ENCODE results near the gene SLC27A3. TPM values are rescaled to one million over a fixed set of nuclear protein-coding genes. Genes with fewer than 3 reads are reported as not detected.

The SLC27A3 gene
- total RNA-seq, 1 experiment from 2014 or later: 42.0 TPM

DNA sequence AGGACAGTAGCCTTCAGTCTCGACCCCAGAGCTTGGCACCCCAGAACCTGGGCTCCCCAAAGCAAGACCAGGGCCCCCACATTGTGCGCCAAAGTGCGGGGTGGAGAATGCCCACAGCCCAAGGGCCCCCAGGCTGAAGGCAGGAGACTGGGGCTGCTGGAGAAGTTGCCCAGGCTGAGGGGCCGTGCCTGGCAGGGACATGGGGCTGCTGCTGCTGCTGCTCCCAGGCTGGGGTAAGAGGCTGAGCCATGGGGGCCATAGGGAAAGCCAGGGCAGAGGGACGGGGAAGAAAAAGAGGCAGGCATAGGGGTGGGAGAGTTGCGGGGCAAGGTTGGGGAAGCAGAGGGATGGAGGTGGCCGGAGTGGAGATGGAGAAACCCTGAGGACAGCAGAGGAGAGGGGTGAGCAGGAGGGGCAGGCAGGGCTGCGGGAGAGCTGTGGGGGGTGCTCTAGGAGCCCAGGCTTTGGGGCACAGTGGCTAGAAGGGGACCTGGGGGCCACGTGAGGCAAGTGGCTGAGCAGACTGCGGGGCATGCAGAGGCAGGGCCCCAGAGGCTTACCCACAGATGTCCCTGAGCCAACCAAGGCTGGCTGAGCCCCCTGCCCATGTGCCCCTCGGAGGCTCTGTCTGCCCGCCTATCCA, 18.9 kb downstream of the SLC27A3 start:
- TF ChIP-seq, protein P1, sequence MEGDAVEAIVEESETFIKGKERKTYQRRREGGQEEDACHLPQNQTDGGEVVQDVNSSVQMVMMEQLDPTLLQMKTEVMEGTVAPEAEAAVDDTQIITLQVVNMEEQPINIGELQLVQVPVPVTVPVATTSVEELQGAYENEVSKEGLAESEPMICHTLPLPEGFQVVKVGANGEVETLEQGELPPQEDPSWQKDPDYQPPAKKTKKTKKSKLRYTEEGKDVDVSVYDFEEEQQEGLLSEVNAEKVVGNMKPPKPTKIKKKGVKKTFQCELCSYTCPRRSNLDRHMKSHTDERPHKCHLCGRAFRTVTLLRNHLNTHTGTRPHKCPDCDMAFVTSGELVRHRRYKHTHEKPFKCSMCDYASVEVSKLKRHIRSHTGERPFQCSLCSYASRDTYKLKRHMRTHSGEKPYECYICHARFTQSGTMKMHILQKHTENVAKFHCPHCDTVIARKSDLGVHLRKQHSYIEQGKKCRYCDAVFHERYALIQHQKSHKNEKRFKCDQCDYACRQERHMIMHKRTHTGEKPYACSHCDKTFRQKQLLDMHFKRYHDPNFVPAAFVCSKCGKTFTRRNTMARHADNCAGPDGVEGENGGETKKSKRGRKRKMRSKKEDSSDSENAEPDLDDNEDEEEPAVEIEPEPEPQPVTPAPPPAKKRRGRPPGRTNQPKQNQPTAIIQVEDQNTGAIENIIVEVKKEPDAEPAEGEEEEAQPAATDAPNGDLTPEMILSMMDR (conservative IDR thresholded peaks at IDR 0.05): no peak
- H3K23ac ChIP-seq (ENCODE audit: insufficient read length, low read depth, low read length): no peak overlapping the region
- H3K4me3 Mint-ChIP-seq: peak overlapping the region in 1 of 2 experiments; percentile 27; a peak in 2 of 5 replicates
- H3K9me3 ChIP-seq (ENCODE audit: control insufficient read depth, low read depth, low read length): no peaks in the 10 kb centered on the region
- no peaks in the 10 kb centered on the region for H3K36me3 Mint-ChIP-seq (ENCODE audit: insufficient read depth in 1 of 3, low read depth in 3 of 3)
- no peak overlapping the region for H4K8ac ChIP-seq (replicated peaks; ENCODE audit: insufficient read length, low read depth, low read length)
- H3K79me2 ChIP-seq (ENCODE audit: insufficient read depth, low read length): no peaks in the 10 kb centered on the region
- no peak overlapping the region for H2BK20ac ChIP-seq (ENCODE audit: low read depth, low read length, poor library complexity, severe bottlenecking)
- peak overlapping the region; percentile 58; the same call in 1 of the 2 replicates for H3K14ac ChIP-seq (ENCODE audit: insufficient read depth, low read length)
- H2AK5ac ChIP-seq (ENCODE audit: insufficient read length, low read length): no peak overlapping the region
- no peaks in the 10 kb centered on the region for H3K23me2 ChIP-seq (ENCODE audit: insufficient read length, low read depth, low read length, poor library complexity, severe bottlenecking)
- H4K91ac ChIP-seq (ENCODE audit: insufficient read length, low read depth, low read length): no peak overlapping the region
- H3K9me3 Mint-ChIP-seq: no peaks in the 10 kb centered on the region
- H3K18ac ChIP-seq (ENCODE audit: insufficient read length, low read depth, low read length): peak overlapping the region; percentile 23
- no peaks in the 10 kb centered on the region for H3K27me3 ChIP-seq (ENCODE audit: insufficient read depth, low read length)
- no peak overlapping the region for H3K4me2 ChIP-seq (ENCODE audit: insufficient read depth, insufficient read length, low read length)
- H3K79me1 ChIP-seq (ENCODE audit: insufficient read depth, low read depth, low read length, poor library complexity, severe bottlenecking): no peaks in the 10 kb centered on the region
- peaks cover 40 to 56% of the 10 kb centered on the region in 2 experiments for H3K4me1 Mint-ChIP-seq
- H2BK120ac ChIP-seq (ENCODE audit: low read depth, low read length, poor library complexity, severe bottlenecking): no peak overlapping the region
- WGBS (ENCODE audit: extremely low coverage, insufficient read length, low lambda C conversion rate): no CpG with 5 or more reads among the region's 12 CpGs
- peak; percentile 28 for DNase-seq
- H2BK12ac ChIP-seq (ENCODE audit: insufficient read length, low read depth, low read length): no peak overlapping the region
- H3K9ac ChIP-seq (ENCODE audit: extremely low read depth, insufficient read length, low read length): no peak overlapping the region
- no peaks in the 10 kb centered on the region for H3K4me1 ChIP-seq (ENCODE audit: insufficient read depth, low read length)
- H3K56ac ChIP-seq (ENCODE audit: insufficient read length, low read depth, low read length): no peak overlapping the region
- H3K27ac ChIP-seq (ENCODE audit: insufficient read length, low read depth, low read length): no peak overlapping the region
- H3T11ph ChIP-seq (ENCODE audit: low read length): no peak overlapping the region
- no peak overlapping the region for H2AFZ ChIP-seq (ENCODE audit: low read length)
- H3K27me3 Mint-ChIP-seq (ENCODE audit: low read depth): no peaks in the 10 kb centered on the region; the same call in none of the 2 replicates
- no peak overlapping the region for H2BK5ac ChIP-seq (ENCODE audit: insufficient read length, low read length)
- H4K5ac ChIP-seq (ENCODE audit: insufficient read length, low read depth, low read length): no peak overlapping the region
- H3K4ac ChIP-seq (ENCODE audit: low read depth, low read length): no peak overlapping the region
- H4K20me1 ChIP-seq (ENCODE audit: control insufficient read depth, insufficient read depth, insufficient read length): no peaks in the 10 kb centered on the region
- H2BK15ac ChIP-seq (ENCODE audit: low read depth, low read length): no peak overlapping the region
- H3K27ac Mint-ChIP-seq: 0 out of 7 replicates have a peak overlapping the region, but pooled peaks of 1 of the 3 experiments have one; percentile 76
